DMS79 (cell line): ENCODE data around the gene DHRS2.
"Not testable (repeated sequence)": the region's sequence is repeated elsewhere in the genome, so short reads cannot be mapped to it uniquely, and the experiment has no call there.

Experiments used
- DNase-seq: peaks from one replicate; lab custom pipeline; 2025; lab: John Stamatoyannopoulos, UW

DHRS2 gene

GRCh38 chr14:23636317-23637211, at the start of gene DHRS2:
DHRS2 (plus strand) TSS chr14:23636364; CDS start chr14:23638865, 2,501 bp downstream.
- DNase-seq: no peak

- DNase-seq: peak; percentile 80
Measured at GRCh38 chr14:23588884-23589598, 47.1 kb upstream of the DHRS2 start.

GRCh38 chr14:23589606-23590005, 46.6 kb upstream of the DHRS2 start:
- DNase-seq: no peak

GRCh38 chr14:23590198-23590597, 46.0 kb upstream of the DHRS2 start:
- DNase-seq: no peak

GRCh38 chr14:23594191-23594590, 42.0 kb upstream of the DHRS2 start:
- DNase-seq: not testable (repeated sequence)

- DNase-seq: no peak
Measured at GRCh38 chr14:23600322-23600707, 35.8 kb upstream of the DHRS2 start.

DNA sequence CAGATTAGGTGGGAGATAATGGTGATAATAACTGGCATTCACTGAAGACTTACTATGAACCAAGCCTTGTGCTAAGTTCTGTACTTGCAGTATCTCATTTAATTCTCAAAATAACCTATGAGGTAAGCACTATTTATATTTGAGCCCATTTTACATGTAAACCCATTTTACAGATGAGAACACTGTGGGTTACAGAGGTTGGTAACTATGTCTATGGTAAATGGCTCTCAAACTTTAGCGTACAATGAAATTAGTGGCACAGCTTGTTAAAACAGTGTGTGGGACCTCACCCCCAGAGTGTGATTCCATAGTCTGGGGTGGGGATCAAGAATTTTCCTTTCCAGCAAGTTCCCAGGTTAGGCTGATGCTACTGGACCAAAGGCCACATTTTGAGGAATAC, 35.4 kb upstream of the DHRS2 start:
- no peak for DNase-seq

DNA sequence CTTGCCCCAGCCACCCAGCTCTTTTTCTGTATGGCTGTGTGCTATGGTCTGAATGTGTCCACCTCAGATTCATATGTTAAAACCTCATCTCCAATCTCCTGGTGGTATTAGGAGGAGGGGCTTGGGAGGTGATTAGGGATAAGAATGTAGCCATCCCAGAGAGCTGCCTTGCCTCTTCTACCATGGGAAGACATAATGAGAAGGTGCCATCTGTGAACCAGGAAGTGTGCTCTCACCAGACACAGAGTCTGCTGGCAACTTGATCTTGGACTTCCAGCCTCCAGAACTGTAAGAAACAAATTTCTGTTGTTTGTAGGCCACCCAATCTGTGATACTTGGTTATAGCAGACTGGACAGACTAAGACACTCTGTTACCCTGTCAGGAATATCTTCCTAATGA, 34.7 kb upstream of the DHRS2 start:
- no peak for DNase-seq

- no peak for DNase-seq
Measured at GRCh38 chr14:23601845-23602180, 34.4 kb upstream of the DHRS2 start.

- DNase-seq: no peak
Measured at GRCh38 chr14:23602181-23603095, 33.7 kb upstream of the DHRS2 start.

GRCh38 chr14:23603103-23603502, 33.1 kb upstream of the DHRS2 start:
- no peak for DNase-seq

DNA sequence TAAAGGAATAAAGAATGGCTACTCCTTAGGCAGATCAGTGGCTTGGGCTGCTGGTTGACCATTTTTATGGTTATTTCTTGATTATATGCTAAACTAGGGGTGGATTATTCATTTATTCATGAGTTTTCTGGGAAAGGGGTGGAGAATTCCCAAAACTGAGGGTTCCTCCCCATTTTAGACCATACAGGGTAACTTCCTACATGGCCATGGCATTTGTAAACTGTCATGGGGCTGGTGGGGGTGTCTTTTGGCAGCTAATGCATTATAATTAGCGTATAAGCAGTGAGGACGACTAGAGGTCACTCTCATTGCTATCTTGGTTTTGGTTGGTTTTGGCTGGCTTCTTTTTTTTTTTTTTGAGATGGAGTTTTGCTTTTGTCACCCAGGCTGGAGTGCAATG, 32.0 kb upstream of the DHRS2 start:
- no peak for DNase-seq

DNA sequence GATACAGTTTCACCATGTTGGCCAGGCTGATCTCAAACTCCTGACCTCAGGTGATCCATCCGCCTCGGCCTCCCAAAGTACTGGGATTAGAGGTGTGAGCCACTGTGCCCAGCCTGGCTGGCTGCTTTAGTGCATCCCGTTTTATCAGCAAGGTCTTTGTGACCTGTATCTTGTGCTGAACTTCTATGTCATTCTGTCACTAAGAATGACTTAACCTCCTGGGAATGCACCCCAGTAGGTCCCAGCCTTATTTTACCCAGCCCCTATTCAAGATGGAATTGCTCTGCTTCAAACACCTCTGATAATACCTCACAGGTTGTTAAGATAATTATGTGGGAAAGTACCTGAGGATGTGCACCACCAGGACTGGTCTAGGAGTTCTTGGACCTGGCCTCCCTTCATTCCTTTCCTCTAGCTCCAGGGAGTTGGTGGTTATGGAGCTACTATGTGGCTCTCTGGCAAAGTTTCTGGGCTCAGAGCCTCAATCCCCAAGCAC, 31.4 kb upstream of the DHRS2 start:
- DNase-seq: no peak

DNA sequence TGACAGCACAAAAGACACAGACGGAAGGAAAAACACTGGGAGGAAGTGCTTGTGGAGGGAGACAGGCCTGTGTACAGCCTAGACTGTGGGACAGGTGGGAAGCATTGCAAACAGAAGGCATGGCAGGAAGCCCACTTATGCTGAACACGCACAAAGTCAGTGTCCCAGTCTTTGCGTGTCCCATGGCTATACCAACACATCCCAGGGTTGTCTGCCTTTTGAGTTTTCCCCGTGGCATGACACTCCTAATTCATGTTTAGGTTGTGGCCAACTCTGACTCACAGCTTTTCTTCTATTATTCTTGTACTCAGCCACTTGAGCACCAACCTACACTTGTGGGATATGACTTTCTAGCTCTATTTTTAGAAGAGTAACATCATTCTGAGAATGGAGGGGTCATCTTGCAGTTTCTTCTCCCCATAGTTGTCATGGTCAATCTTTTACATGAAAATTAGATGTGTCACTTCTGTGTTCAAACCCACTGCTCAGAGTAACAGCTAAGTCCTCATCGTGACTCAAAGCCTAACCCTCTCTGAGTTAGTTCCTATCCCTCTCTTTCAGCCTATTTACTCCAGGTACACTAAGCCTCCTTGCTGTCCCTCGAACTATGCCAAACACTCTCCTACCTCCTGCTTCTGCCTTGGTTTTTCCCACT, 30.1 kb upstream of the DHRS2 start:
- no peak for DNase-seq

DNA sequence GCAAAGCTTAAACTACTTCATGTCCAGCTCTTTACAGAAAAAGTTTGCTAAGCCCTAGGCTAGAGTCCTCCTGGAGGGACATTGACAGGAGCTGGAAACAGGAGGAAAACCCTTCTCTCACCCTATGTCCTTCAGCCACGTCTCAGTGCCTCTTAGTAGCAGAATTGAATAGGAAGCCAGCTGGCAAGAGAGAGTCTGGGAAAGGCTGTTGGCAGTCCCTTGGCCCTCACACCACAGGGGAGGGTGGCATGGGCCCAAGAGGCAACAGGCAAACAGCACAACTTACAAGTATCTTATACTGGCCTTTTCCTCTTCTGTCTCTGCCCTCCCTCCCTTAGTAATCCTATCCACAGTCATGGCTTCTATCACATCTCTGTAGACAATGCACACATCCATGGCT, 27.7 kb upstream of the DHRS2 start:
- DNase-seq: no peak

DNA sequence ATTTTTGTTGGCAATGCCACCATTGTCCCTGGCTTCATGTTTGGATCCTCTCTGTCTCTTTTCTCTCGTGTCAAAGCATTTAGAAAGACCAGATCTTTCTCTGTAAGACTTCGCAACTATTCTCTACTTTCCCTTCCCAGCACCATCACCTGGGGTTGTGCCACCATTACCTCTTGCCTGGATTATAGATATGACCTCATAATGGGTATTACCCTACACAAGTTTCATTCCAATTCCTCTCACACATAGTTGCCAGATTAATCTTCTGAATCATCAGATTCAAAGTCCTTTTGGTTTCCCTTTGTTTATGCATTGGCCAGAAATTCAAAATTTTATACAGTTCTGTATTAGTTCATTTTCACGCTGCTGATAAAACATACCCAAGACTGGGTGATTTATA, 27.2 kb upstream of the DHRS2 start:
- no peak for DNase-seq

GRCh38 chr14:23609411-23610089, 26.6 kb upstream of the DHRS2 start:
- not testable (repeated sequence) for DNase-seq

GRCh38 chr14:23610090-23610814, 25.9 kb upstream of the DHRS2 start:
- no peak for DNase-seq

DNA sequence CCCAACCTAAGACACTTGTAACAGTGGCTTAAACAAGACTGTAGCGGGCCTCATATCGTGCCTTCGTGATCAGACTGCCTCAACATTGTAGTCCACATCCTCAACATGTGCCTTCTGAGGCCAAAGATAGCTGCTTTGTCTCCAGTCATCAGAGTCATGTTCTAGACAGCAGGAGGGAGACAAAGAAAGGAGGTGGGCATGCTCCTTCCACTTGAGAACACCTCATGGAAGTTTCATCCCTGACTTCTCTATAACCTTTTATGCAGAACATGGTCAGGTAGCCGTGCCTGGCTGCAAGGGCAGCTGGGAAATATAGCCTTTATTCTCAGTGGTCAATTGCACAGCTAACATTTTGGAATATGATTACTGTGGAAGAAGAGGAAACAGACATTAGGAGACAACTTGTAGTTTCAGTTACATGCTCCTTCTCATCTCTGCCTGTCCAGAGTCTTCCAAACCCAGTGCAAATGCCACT, 25.3 kb upstream of the DHRS2 start:
- DNase-seq: no peak

GRCh38 chr14:23612354-23612732, 23.8 kb upstream of the DHRS2 start:
- peak; percentile 45 for DNase-seq
